Subcutaneous adipose tissue (tissue), 4 donors: Measurements from ENCODE around the gene SEMA5B. TPM values are rescaled to one million over a fixed set of nuclear protein-coding genes. Genes with fewer than 3 reads are reported as not detected.

Experiments
- total RNA-seq, 4 donors: library from RNA; depleted of rRNA; stranded (reverse); fragments of >200 nt; gene quantifications; one replicate each; pipeline ENCODE4 v1.1.0, GENCODE V29; 2016
- TF ChIP-seq, protein P1 (sequence below): fragments of 450-650 bp; IDR thresholded peaks from one replicate; pipeline ENCODE4 v1.5.1; 2016; ENCODE audit warnings: low read depth, mild to moderate bottlenecking, control low read depth, antibody characterized with exemption, moderate library complexity

The SEMA5B gene
- total RNA-seq, 4 donors from 2014 or later, result 0.51 to 0.88 TPM; not detected in 2

GRCh38 chr3:122873741-122874515 lies 153.6 kb downstream of the SEMA5B start:
- TF ChIP-seq, protein P1, sequence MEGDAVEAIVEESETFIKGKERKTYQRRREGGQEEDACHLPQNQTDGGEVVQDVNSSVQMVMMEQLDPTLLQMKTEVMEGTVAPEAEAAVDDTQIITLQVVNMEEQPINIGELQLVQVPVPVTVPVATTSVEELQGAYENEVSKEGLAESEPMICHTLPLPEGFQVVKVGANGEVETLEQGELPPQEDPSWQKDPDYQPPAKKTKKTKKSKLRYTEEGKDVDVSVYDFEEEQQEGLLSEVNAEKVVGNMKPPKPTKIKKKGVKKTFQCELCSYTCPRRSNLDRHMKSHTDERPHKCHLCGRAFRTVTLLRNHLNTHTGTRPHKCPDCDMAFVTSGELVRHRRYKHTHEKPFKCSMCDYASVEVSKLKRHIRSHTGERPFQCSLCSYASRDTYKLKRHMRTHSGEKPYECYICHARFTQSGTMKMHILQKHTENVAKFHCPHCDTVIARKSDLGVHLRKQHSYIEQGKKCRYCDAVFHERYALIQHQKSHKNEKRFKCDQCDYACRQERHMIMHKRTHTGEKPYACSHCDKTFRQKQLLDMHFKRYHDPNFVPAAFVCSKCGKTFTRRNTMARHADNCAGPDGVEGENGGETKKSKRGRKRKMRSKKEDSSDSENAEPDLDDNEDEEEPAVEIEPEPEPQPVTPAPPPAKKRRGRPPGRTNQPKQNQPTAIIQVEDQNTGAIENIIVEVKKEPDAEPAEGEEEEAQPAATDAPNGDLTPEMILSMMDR, result no peak

DNA sequence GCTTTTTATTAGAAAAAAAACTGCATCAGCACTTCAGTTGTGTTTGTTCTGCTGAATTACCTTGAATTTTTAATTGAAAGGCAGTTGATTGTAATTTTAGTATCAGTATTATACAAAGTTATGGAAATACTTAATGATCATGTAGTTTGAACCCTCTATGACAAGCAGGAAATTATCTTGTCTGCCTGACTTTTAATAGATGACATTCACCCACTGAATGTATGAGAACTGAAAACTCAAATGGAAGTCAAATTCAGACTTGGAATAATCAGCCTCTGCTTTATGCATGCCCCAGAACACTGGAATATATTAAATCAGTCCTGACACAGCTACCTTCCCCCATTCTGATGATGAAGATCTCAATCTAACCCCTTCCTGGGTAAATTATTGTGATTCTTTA lies 159.2 kb downstream of the SEMA5B start:
- TF ChIP-seq, protein P1, result no peak

- TF ChIP-seq, protein P1, result no peak
Observed at GRCh38 chr3:122864498-122864897, 163.1 kb downstream of the SEMA5B start.

- TF ChIP-seq, protein P1, result no peak
Observed at GRCh38 chr3:122862381-122862780, 165.2 kb downstream of the SEMA5B start.

Other genes starting within 250 kb of the SEMA5B start
- gene HSPBAP1, start 233.9 kb downstream of the SEMA5B start, total RNA-seq, result 10 to 100 TPM in 3 of 4 donors, 1 to 10 TPM in 1; 8.1 to 24.0 (median 20.6) TPM
- gene SLC49A4, start 232.7 kb downstream of the SEMA5B start, total RNA-seq, result 10 to 100 TPM; 21.1 to 27.1 (median 23.2) TPM
- 10 to 100 TPM in 3 of 4 donors, 1 to 10 TPM in 1; 5.9 to 20.3 (median 11.3) TPM for gene PDIA5, start 39.3 kb upstream of the SEMA5B start, total RNA-seq
- gene SEC22A, start 174.2 kb upstream of the SEMA5B start, total RNA-seq, result 10 to 100 TPM; 11.3 to 28.7 (median 22.0) TPM